Endothelial cell of umbilical vein (primary cell): ENCODE data around the gene PCED1B. TPM values are rescaled to one million over a fixed set of nuclear protein-coding genes. Genes with fewer than 3 reads are reported as not detected.

Experiments used
- BruUV-seq: library from RNA; stranded (reverse); fragments of 400-500 nt; replicated peaks from 2 replicates; lab custom pipeline; 2021; lab: Mats Ljungman, UMichigan
- CTCF ChIA-PET: fragments of 300-600, 350-600 bp; sonication (Branson Sonifier 250); formaldehyde crosslinking; loops from one replicate; lab custom pipeline; 2021; ENCODE audit warnings: antibody characterized with exemption, inconsistent platforms; lab: Charles Lee
- POLR2A ChIA-PET: fragments of 300-600, 350-600 bp; sonication (Branson Sonifier 250); formaldehyde crosslinking; loops from one replicate; lab custom pipeline; 2021; ENCODE audit warnings: antibody characterized with exemption, inconsistent platforms; lab: Charles Lee
- DNase-seq: peaks from one replicate; pipeline ENCODE4 v3.0.0-alpha.2; 2011; ENCODE audit warnings: low read depth, low spot score
- FAIRE-seq: peaks from 2 replicates; lab custom pipeline; 2011; peaks lifted over from hg19 to GRCh38; lab: Jason Lieb, UNC
- H2AFZ ChIP-seq: 2 replicates; pipeline ENCODE4 v1.6.0; 2012; ENCODE audit warnings: low read depth, low read length, control low read depth, inconsistent platforms
- H3K27ac ChIP-seq: 2 replicates; pipeline ENCODE4 v1.5.1; 2011; ENCODE audit warnings: low read depth, mild to moderate bottlenecking, control low read depth, low read length, moderate library complexity; ENCODE audit not compliant: insufficient read depth
- H3K27me3 ChIP-seq, 2 experiments: 2 replicates each; pipeline versions ENCODE4 v1.6.0 to v1.6.1; 2011; ENCODE audit warnings: low read length in 2 of 2, mixed read lengths in 1 of 2; ENCODE audit not compliant: control insufficient read depth in 2 of 2, insufficient read depth in 2 of 2
- H3K36me3 ChIP-seq, 2 experiments: 2 replicates in 1 of 2; 3 replicates in 1 of 2; pipeline ENCODE4 v1.5.1; 2011; ENCODE audit warnings: low read length in 2 of 2, mild to moderate bottlenecking in 1 of 2, moderate library complexity in 1 of 2; ENCODE audit not compliant: control insufficient read depth in 2 of 2, insufficient read depth in 2 of 2; ENCODE audit errors: extremely low read depth in 1 of 2
- H3K4me1 ChIP-seq: 3 replicates; pipeline ENCODE4 v1.5.1; 2011; ENCODE audit warnings: mild to moderate bottlenecking, low read length; ENCODE audit not compliant: control insufficient read depth, insufficient read depth; ENCODE audit errors: extremely low read depth
- H3K4me2 ChIP-seq: 2 replicates; pipeline ENCODE4 v1.6.1; 2011; ENCODE audit warnings: low read length, control low read depth, mixed read lengths; ENCODE audit not compliant: insufficient read depth
- H3K4me3 ChIP-seq, 3 experiments: fragments of 200-600 bp in 1 of 3; sonication (generic), shearing (Covaris generic) in 1 of 3; replicated peaks in 1 of 3; 2 replicates each; pipeline ENCODE4 v1.5.1; 2011 to 2016; ENCODE audit warnings: control low read depth in 3 of 3, low read length in 3 of 3, mild to moderate bottlenecking in 2 of 3, inconsistent platforms in 1 of 3, low read depth in 1 of 3, moderate library complexity in 1 of 3; ENCODE audit not compliant: insufficient read depth in 1 of 3
- H3K79me2 ChIP-seq: 2 replicates; pipeline ENCODE4 v1.6.0; 2012; ENCODE audit warnings: low read length, inconsistent platforms; ENCODE audit not compliant: control insufficient read depth, insufficient read depth
- H3K9ac ChIP-seq: replicated peaks from 2 replicates; pipeline ENCODE3; 2011; ENCODE audit warnings: low read length, control low read depth; ENCODE audit not compliant: insufficient read depth; ENCODE audit errors: extremely low read depth
- H3K9me1 ChIP-seq: replicated peaks from 3 replicates; pipeline ENCODE4 v1.6.0; 2011; ENCODE audit warnings: mild to moderate bottlenecking, low read length; ENCODE audit not compliant: control insufficient read depth, insufficient read depth; ENCODE audit errors: extremely low read depth
- H3K9me3 ChIP-seq: replicated peaks from 2 replicates; pipeline ENCODE4 v1.5.1; 2012; ENCODE audit warnings: low read length, inconsistent platforms; ENCODE audit not compliant: control insufficient read depth, insufficient read depth
- H4K20me1 ChIP-seq: replicated peaks from 2 replicates; pipeline ENCODE3; 2011; ENCODE audit warnings: mild to moderate bottlenecking, low read length; ENCODE audit not compliant: control insufficient read depth, insufficient read depth; ENCODE audit errors: extremely low read depth
- FOS ChIP-seq: IDR thresholded peaks from 2 replicates; pipeline ENCODE4 v1.6.1; 2011; ENCODE audit warnings: mild to moderate bottlenecking, low read length, moderate library complexity, borderline replicate concordance; ENCODE audit not compliant: insufficient read depth
- GATA2 ChIP-seq: IDR thresholded peaks from 2 replicates; pipeline ENCODE4 v1.7.0; 2011; ENCODE audit warnings: low read depth, mild to moderate bottlenecking, moderate library complexity, mixed read lengths, low read length; ENCODE audit not compliant: insufficient read length, insufficient read depth
- MYC ChIP-seq: IDR thresholded peaks from one replicate; pipeline ENCODE4 v1.6.1; 2011; ENCODE audit warnings: mild to moderate bottlenecking, low read depth, low read length
- POLR2A ChIP-seq: IDR thresholded peaks from 2 replicates; pipeline ENCODE4 v1.6.1; 2012; ENCODE audit warnings: low read depth, mild to moderate bottlenecking, control low read depth, low read length
- POLR2AphosphoS5 ChIP-seq: IDR thresholded peaks from 2 replicates; pipeline ENCODE4 v1.6.1; 2012; ENCODE audit warnings: low read depth, mild to moderate bottlenecking, control low read depth, low read length, moderate library complexity; ENCODE audit not compliant: insufficient read depth
- dilution Hi-C: fragments of 300-500 bp; cut with MboI; formaldehyde crosslinking; loops from one replicate; pipeline ENCODE4 v1.15.0; 2019; ENCODE audit warnings: low sequenced_read_pairs; ENCODE audit not compliant: extremely low pct_ligation_motif_present
- intact Hi-C: fragments of 100-400 bp; cut with micrococcal nuclease; formaldehyde crosslinking; loops from one replicate; pipeline ENCODE4 v1.10.0; 2022
- polyA plus RNA-seq, 4 experiments: library from polyadenylated mRNA; depleted of rRNA in 3 of 4; stranded (reverse) in 3 of 4; unstranded in 1 of 4; fragments of >200 nt; gene quantifications; 2 replicates each; pipeline versions ENCODE4 v1.2.1 to v1.2.3, GENCODE V29; 2011 to 2012; ENCODE audit warnings: missing spikeins in 1 of 4
- total RNA-seq: library from RNA; stranded (reverse); gene quantifications from 2 replicates; pipeline ENCODE4 v1.2.3, GENCODE V29; 2021
- TF ChIP-seq, protein P1 (sequence below), 2 donors: IDR thresholded peaks; 1 replicate in 1 of 2; 2 replicates in 1 of 2; pipeline ENCODE4 v1.5.1; 2011; ENCODE audit warnings: low read length in 2 of 2, mild to moderate bottlenecking in 2 of 2, moderate library complexity in 2 of 2, control low read depth in 1 of 2, inconsistent platforms in 1 of 2, low read depth in 1 of 2; ENCODE audit not compliant: insufficient read depth in 1 of 2; ENCODE audit errors: extremely low read depth in 1 of 2
- TF ChIP-seq, protein P2 (sequence below): IDR thresholded peaks from 2 replicates; pipeline ENCODE4 v1.6.1; 2011; ENCODE audit not compliant: insufficient read depth, insufficient read length

The PCED1B gene
- total and polyA plus RNA-seq, 2 donors (not counting 3 experiments of a cell fraction or from before 2014, with no cell fraction given), result 1.7 to 2.6 TPM

DNA sequence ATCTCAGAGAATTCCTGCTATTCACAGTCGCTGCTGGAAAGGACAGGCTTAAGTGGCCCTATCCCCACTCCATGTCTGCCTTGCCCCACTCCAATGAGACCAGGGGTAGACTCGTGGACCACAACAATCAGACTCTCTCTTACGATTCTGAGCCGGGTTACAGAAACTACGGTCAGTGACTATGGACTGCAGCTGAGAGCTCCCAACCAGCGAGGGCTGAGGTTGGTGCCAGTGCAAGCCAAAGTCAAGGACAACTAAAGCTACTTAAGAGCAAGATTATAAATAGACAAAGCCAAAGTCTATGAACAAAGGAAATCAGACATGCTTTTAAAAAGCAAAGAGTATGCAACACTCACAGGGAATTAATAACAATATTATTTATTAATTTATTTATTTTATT, 18.7 kb downstream of the PCED1B start:
- H4K20me1 ChIP-seq, result no peaks in the 10 kb centered on the region
- no peak overlapping the region for H3K27ac ChIP-seq
- no peaks in the 10 kb centered on the region for H3K27me3 ChIP-seq
- no peaks in the 10 kb centered on the region for H3K9me3 ChIP-seq
- H2AFZ ChIP-seq, result no peak overlapping the region
- peaks cover 13% of the 10 kb centered on the region for H3K4me1 ChIP-seq
- no peaks in the 10 kb centered on the region for H3K36me3 ChIP-seq
- no peaks in the 10 kb centered on the region for H3K79me2 ChIP-seq
- H3K9me1 ChIP-seq, result no peaks in the 10 kb centered on the region
- FAIRE-seq (no peak), DNase-seq (no peak)
- H3K4me3 ChIP-seq, result no peak overlapping the region
- ChIA-PET POLR2A (no interaction called here), CTCF (no interaction called here)
- H3K9ac ChIP-seq, result no peak overlapping the region
- intact Hi-C loops (no loop called here), dilution Hi-C loops (no loop called here)
- BruUV-seq, result no TSS peak
- TF ChIP-seq, protein P1, sequence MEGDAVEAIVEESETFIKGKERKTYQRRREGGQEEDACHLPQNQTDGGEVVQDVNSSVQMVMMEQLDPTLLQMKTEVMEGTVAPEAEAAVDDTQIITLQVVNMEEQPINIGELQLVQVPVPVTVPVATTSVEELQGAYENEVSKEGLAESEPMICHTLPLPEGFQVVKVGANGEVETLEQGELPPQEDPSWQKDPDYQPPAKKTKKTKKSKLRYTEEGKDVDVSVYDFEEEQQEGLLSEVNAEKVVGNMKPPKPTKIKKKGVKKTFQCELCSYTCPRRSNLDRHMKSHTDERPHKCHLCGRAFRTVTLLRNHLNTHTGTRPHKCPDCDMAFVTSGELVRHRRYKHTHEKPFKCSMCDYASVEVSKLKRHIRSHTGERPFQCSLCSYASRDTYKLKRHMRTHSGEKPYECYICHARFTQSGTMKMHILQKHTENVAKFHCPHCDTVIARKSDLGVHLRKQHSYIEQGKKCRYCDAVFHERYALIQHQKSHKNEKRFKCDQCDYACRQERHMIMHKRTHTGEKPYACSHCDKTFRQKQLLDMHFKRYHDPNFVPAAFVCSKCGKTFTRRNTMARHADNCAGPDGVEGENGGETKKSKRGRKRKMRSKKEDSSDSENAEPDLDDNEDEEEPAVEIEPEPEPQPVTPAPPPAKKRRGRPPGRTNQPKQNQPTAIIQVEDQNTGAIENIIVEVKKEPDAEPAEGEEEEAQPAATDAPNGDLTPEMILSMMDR (IDR thresholded peaks at IDR 0.05; ENCODE audit: extremely low read depth in 1 of 2, insufficient read depth in 1 of 2, low read depth in 1 of 2, low read length in 2 of 2), result no peak
- TF ChIP-seq POLR2A (no peak), GATA2 (no peak), POLR2AphosphoS5 (no peak), MYC (no peak), FOS (no peak)
- TF ChIP-seq, protein P2, sequence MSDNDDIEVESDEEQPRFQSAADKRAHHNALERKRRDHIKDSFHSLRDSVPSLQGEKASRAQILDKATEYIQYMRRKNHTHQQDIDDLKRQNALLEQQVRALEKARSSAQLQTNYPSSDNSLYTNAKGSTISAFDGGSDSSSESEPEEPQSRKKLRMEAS, result no peak
- H3K4me2 ChIP-seq, result no peak overlapping the region
